SK-N-SH (cell line): ENCODE data around the gene CCDC179. TPM values are rescaled to one million over a fixed set of nuclear protein-coding genes. Genes with fewer than 3 reads are reported as not detected.

ENCODE experiments used
- CTCF ChIA-PET: fragments of 300-600, 350-600 bp; formaldehyde crosslinking; extraction: SDS; loops from one replicate; lab custom pipeline; 2021; lab: Yijun Ruan, JAX
- POLR2A ChIA-PET: fragments of 350-600 bp; sonication (Branson Sonifier 250); formaldehyde crosslinking; extraction: SDS; loops from one replicate; lab custom pipeline; 2020; ENCODE audit warnings: antibody characterized with exemption, inconsistent platforms; lab: Yijun Ruan, JAX
- DNase-seq: peaks from one replicate; pipeline ENCODE4 v3.0.0; 2012
- H2AFZ ChIP-seq: fragments of 200-600 bp; sonication (generic); 2 replicates; pipeline ENCODE4 v1.8.1; 2016; ENCODE audit warnings: antibody characterized with exemption, mild to moderate bottlenecking, low read depth
- H3F3A ChIP-seq: fragments of 200-600 bp; sonication (generic); replicated peaks from 2 replicates; pipeline ENCODE3; 2016; ENCODE audit warnings: antibody characterized with exemption, mild to moderate bottlenecking; ENCODE audit not compliant: insufficient read depth
- H3K27ac ChIP-seq, 2 experiments: fragments of 200-500 bp in 1 of 2; fragments of 200-600 bp in 1 of 2; sonication (Bioruptor generic) in 1 of 2; sonication (generic), shearing (Covaris generic) in 1 of 2; 2 replicates each; pipeline versions ENCODE4 v1.5.1 to v1.6.1; 2014 to 2016; ENCODE audit warnings: low read depth in 2 of 2, inconsistent platforms in 1 of 2, low read length in 1 of 2, mild to moderate bottlenecking in 1 of 2, mixed read lengths in 1 of 2
- H3K27me3 ChIP-seq: fragments of 200-600 bp; sonication (generic), shearing (Covaris generic); 2 replicates; pipeline ENCODE4 v1.6.1; 2016; ENCODE audit warnings: mixed run types; ENCODE audit not compliant: insufficient read depth
- H3K36me3 ChIP-seq, 2 experiments: fragments of 200-500 bp in 1 of 2; fragments of 200-600 bp in 1 of 2; sonication (Bioruptor generic) in 1 of 2; sonication (generic) in 1 of 2; replicated peaks in 1 of 2; 2 replicates each; pipeline versions ENCODE3 to v1.5.1; 2014 to 2016; ENCODE audit warnings: low read length in 1 of 2, mild to moderate bottlenecking in 1 of 2; ENCODE audit not compliant: insufficient read depth in 2 of 2, control insufficient read depth in 1 of 2
- H3K4me1 ChIP-seq, 2 experiments: fragments of 200-500 bp in 1 of 2; fragments of 200-600 bp in 1 of 2; sonication (Bioruptor generic) in 1 of 2; sonication (generic), shearing (Covaris generic) in 1 of 2; 2 replicates each; pipeline versions ENCODE4 v1.5.1 to v1.6.1; 2014 to 2016; ENCODE audit warnings: low read depth in 1 of 2, low read length in 1 of 2, mixed run types in 1 of 2; ENCODE audit not compliant: insufficient read depth in 2 of 2, control insufficient read depth in 1 of 2
- H3K4me2 ChIP-seq: fragments of 200-600 bp; sonication (generic), shearing (Covaris generic); 2 replicates; pipeline ENCODE4 v1.6.1; 2017; ENCODE audit warnings: mixed run types
- H3K4me3 ChIP-seq, 2 experiments: fragments of 200-500 bp in 1 of 2; fragments of 200-600 bp in 1 of 2; sonication (Bioruptor generic) in 1 of 2; sonication (generic), shearing (Covaris generic) in 1 of 2; 2 replicates each; pipeline versions ENCODE4 v1.5.1 to v1.8.1; 2014 to 2016; ENCODE audit warnings: low read depth in 2 of 2, inconsistent platforms in 1 of 2, low read length in 1 of 2, mild to moderate bottlenecking in 1 of 2, mixed read lengths in 1 of 2, moderate library complexity in 1 of 2
- H3K79me2 ChIP-seq: fragments of 200-600 bp; sonication (generic); 2 replicates; pipeline ENCODE4 v1.8.1; 2017; ENCODE audit warnings: mild to moderate bottlenecking; ENCODE audit not compliant: insufficient read depth
- H3K9ac ChIP-seq: fragments of 200-600 bp; sonication (generic); 2 replicates; pipeline ENCODE4 v1.6.1; 2017; ENCODE audit warnings: mixed run types
- H3K9me2 ChIP-seq: fragments of 200-600 bp; sonication (generic); 2 replicates; pipeline ENCODE4 v1.6.1; 2017; ENCODE audit warnings: mixed run types
- H3K9me3 ChIP-seq: fragments of 200-600 bp; sonication (generic); 2 replicates; pipeline ENCODE4 v1.6.1; 2017; ENCODE audit warnings: mixed run types, mild to moderate bottlenecking, moderate library complexity
- H4K20me1 ChIP-seq: fragments of 200-600 bp; sonication (generic); 2 replicates; pipeline ENCODE4 v1.6.1; 2017; ENCODE audit warnings: mild to moderate bottlenecking, mixed run types; ENCODE audit not compliant: insufficient read depth
- EP300 ChIP-seq, 2 experiments: IDR thresholded peaks; 2 replicates each; pipeline versions ENCODE4 v1.4.0 to v1.6.1; 2012; ENCODE audit warnings: borderline replicate concordance in 1 of 2, low read depth in 1 of 2, low read length in 1 of 2
- EZH2phosphoT487 ChIP-seq: fragments of 200-600 bp; sonication (generic); IDR thresholded peaks from 2 replicates; pipeline ENCODE4 v1.6.1; 2017; ENCODE audit warnings: low read depth, mixed run types, mild to moderate bottlenecking, antibody characterized with exemption, moderate library complexity, borderline replicate concordance
- FOSL2 ChIP-seq: IDR thresholded peaks from 2 replicates; pipeline ENCODE4 v1.4.0; 2012; ENCODE audit warnings: low read depth, mild to moderate bottlenecking, moderate library complexity, borderline replicate concordance
- FOXJ3 ChIP-seq: sonication (generic); formaldehyde crosslinking; IDR thresholded peaks from 2 replicates; pipeline ENCODE4 v1.5.1; 2020; ENCODE audit warnings: mild to moderate bottlenecking, missing genetic modification reagents
- FOXM1 ChIP-seq: IDR thresholded peaks from 2 replicates; pipeline ENCODE4 v1.4.0; 2012; ENCODE audit warnings: low read depth, mild to moderate bottlenecking
- GABPA ChIP-seq: IDR thresholded peaks from 2 replicates; pipeline ENCODE4 v1.4.0; 2012; ENCODE audit warnings: low read depth, mild to moderate bottlenecking
- GATA2 ChIP-seq: sonication (generic); formaldehyde crosslinking; IDR thresholded peaks from 2 replicates; pipeline ENCODE4 v1.5.0; 2020; ENCODE audit warnings: mild to moderate bottlenecking, missing genetic modification reagents
- JUND ChIP-seq: IDR thresholded peaks from 2 replicates; pipeline ENCODE4 v1.4.0; 2012
- MEF2A ChIP-seq: IDR thresholded peaks from 2 replicates; pipeline ENCODE4 v1.4.0; 2012; ENCODE audit warnings: low read depth, borderline replicate concordance
- MXI1 ChIP-seq: IDR thresholded peaks from 2 replicates; pipeline ENCODE4 v1.6.1; 2012; ENCODE audit warnings: mild to moderate bottlenecking, low read depth, low read length, improper control_type of control experiment
- NFIC ChIP-seq: IDR thresholded peaks from 2 replicates; pipeline ENCODE4 v1.4.0; 2012; ENCODE audit warnings: borderline replicate concordance
- POLR2AphosphoS5 ChIP-seq: IDR thresholded peaks from 2 replicates; pipeline ENCODE4 v1.6.1; 2012; ENCODE audit warnings: low read depth, low read length
- RAD21 ChIP-seq: IDR thresholded peaks from 2 replicates; pipeline ENCODE4 v1.6.1; 2012; ENCODE audit warnings: mild to moderate bottlenecking, low read length
- RCOR1 ChIP-seq: fragments of 150-350 bp; IDR thresholded peaks from 2 replicates; pipeline ENCODE4 v1.6.1; 2017; ENCODE audit warnings: antibody characterized with exemption, low read length
- RXRA ChIP-seq: IDR thresholded peaks from 2 replicates; pipeline ENCODE4 v1.4.0; 2012; ENCODE audit warnings: low read depth, mild to moderate bottlenecking, borderline replicate concordance
- SIN3A ChIP-seq: IDR thresholded peaks from 2 replicates; pipeline ENCODE4 v1.6.1; 2012; ENCODE audit warnings: low read depth, mild to moderate bottlenecking, low read length, moderate library complexity, borderline replicate concordance
- SMC3 ChIP-seq: IDR thresholded peaks from 2 replicates; pipeline ENCODE4 v1.6.1; 2012; ENCODE audit warnings: low read depth, low read length, improper control_type of control experiment
- TAF1 ChIP-seq: IDR thresholded peaks from 2 replicates; pipeline ENCODE4 v1.6.1; 2012; ENCODE audit warnings: low read depth, mild to moderate bottlenecking, low read length, moderate library complexity, borderline replicate concordance
- TCF12 ChIP-seq: IDR thresholded peaks from 2 replicates; pipeline ENCODE4 v1.4.0; 2012
- TEAD4 ChIP-seq: IDR thresholded peaks from 2 replicates; pipeline ENCODE4 v1.4.0; 2012; ENCODE audit warnings: mild to moderate bottlenecking, borderline replicate concordance; ENCODE audit not compliant: insufficient read depth
- WGBS: methylation state at CpG from one replicate; pipeline ENCODE4 v1.1.6; 2017; ENCODE audit warnings: low lambda C conversion rate; 5-methylcytosine and 5-hydroxymethylcytosine counted together
- polyA plus RNA-seq, 3 experiments: library from polyadenylated mRNA; depleted of rRNA; stranded (reverse); fragments of >200 nt; gene quantifications; 2 replicates each; pipeline ENCODE4 v1.2.3, GENCODE V29; 2012
- TF ChIP-seq, protein P1 (sequence below): IDR thresholded peaks from 2 replicates; pipeline ENCODE4 v1.4.0; 2012; ENCODE audit warnings: low read depth
- TF ChIP-seq, protein P2 (sequence below): fragments of 150-350 bp; IDR thresholded peaks from 2 replicates; pipeline ENCODE4 v1.6.1; 2016; ENCODE audit warnings: mild to moderate bottlenecking, low read depth, low read length
- TF ChIP-seq, protein P3 (sequence below): IDR thresholded peaks from 2 replicates; pipeline ENCODE4; 2012
- TF ChIP-seq, protein P4 (sequence below): fragments of 200-600 bp; sonication (generic); IDR thresholded peaks from 2 replicates; pipeline ENCODE4 v1.6.1; 2017; ENCODE audit warnings: antibody characterized with exemption, mild to moderate bottlenecking, moderate library complexity
- TF ChIP-seq, protein P5 (sequence below): IDR thresholded peaks from 2 replicates; pipeline ENCODE4 v1.4.0; 2012; ENCODE audit warnings: low read depth, borderline replicate concordance

The CCDC179 gene
- polyA plus RNA-seq, 1 of the 3 experiments (the other 2 are of a cell fraction): not detected

GRCh38 chr11:22829231-22830081 lies 30.8 kb downstream of the CCDC179 start, which contains the start of gene SVIP:
Gene SVIP (minus strand): TSS chr11:22829801. CDS start chr11:22829748, 53 bp downstream.
- Histone ChIP-seq H3K36me3 (peaks cover 22 to 27% of the 10 kb centered on the region in 2 experiments), H4K20me1 (no peaks in the 10 kb centered on the region), H3F3A (no peaks in the 10 kb centered on the region), H3K79me2 (peaks cover 7% of the 10 kb centered on the region), H3K4me1 (peaks cover 0 to 7% of the 10 kb centered on the region in 2 experiments; a peak in 2 of 4 replicates), H3K9me2 (no peaks in the 10 kb centered on the region), H3K4me2 (peak within 1 kb of the TSS; percentile 74), H3K9ac (peak within 1 kb of the TSS; percentile 78), H2AFZ (peak within 1 kb of the TSS; percentile 77), H3K4me3 (peak within 1 kb of the TSS; percentile 83 to 96), H3K27me3 (no peaks in the 10 kb centered on the region), H3K9me3 (no peaks in the 10 kb centered on the region), H3K27ac (peak within 1 kb of the TSS; percentile 51 to 79)
- peak; percentile 94 for DNase-seq
- 1% methylated on average over 48 of the region's 79 CpGs for WGBS
- POLR2A ChIA-PET: no interaction called here
- CTCF ChIA-PET: interaction anchor here (0.6 to 1.5 kb wide), 14 partner anchors 9 to 911 kb away, joined by 3 to 9 read pairs (median 4); no protein-coding TSS in a partner anchor
- no peak for TF ChIP-seq TAF1
- TF ChIP-seq RCOR1: peak; percentile 78
- no peak for TF ChIP-seq EP300 (IDR thresholded peaks at IDR 0.05; ENCODE audit: borderline replicate concordance in 1 of 2, low read depth in 1 of 2, low read length in 1 of 2)
- TF ChIP-seq GABPA: peak; percentile 70
- no peak for TF ChIP-seq GATA2
- no peak for TF ChIP-seq FOXJ3 (CRISPR knock-in tag)
- TF ChIP-seq RXRA: no peak
- TF ChIP-seq TEAD4: 0 out of 2 replicates have a peak, but pooled peaks have one; percentile 45
- peak; percentile 46; the same call in 1 of the 2 replicates for TF ChIP-seq TCF12
- TF ChIP-seq, protein P1, sequence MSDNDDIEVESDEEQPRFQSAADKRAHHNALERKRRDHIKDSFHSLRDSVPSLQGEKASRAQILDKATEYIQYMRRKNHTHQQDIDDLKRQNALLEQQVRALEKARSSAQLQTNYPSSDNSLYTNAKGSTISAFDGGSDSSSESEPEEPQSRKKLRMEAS: peak; percentile 50
- no peak for TF ChIP-seq FOXM1
- TF ChIP-seq MEF2A: no peak
- TF ChIP-seq FOSL2: no peak
- peak; percentile 12; the same call in 1 of the 2 replicates for TF ChIP-seq SMC3
- TF ChIP-seq, protein P2, sequence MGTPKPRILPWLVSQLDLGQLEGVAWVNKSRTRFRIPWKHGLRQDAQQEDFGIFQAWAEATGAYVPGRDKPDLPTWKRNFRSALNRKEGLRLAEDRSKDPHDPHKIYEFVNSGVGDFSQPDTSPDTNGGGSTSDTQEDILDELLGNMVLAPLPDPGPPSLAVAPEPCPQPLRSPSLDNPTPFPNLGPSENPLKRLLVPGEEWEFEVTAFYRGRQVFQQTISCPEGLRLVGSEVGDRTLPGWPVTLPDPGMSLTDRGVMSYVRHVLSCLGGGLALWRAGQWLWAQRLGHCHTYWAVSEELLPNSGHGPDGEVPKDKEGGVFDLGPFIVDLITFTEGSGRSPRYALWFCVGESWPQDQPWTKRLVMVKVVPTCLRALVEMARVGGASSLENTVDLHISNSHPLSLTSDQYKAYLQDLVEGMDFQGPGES: no peak
- TF ChIP-seq SIN3A: peak; percentile 65; the same call in 1 of the 2 replicates
- no peak for TF ChIP-seq EZH2phosphoT487
- no peak for TF ChIP-seq JUND
- TF ChIP-seq, protein P3, sequence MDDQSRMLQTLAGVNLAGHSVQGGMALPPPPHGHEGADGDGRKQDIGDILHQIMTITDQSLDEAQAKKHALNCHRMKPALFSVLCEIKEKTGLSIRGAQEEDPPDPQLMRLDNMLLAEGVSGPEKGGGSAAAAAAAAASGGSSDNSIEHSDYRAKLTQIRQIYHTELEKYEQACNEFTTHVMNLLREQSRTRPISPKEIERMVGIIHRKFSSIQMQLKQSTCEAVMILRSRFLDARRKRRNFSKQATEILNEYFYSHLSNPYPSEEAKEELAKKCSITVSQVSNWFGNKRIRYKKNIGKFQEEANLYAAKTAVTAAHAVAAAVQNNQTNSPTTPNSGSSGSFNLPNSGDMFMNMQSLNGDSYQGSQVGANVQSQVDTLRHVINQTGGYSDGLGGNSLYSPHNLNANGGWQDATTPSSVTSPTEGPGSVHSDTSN: no peak
- peak; percentile 86 for TF ChIP-seq NFIC
- peak; percentile 68 for TF ChIP-seq MXI1
- TF ChIP-seq RAD21: peak; percentile 50
- TF ChIP-seq, protein P4, sequence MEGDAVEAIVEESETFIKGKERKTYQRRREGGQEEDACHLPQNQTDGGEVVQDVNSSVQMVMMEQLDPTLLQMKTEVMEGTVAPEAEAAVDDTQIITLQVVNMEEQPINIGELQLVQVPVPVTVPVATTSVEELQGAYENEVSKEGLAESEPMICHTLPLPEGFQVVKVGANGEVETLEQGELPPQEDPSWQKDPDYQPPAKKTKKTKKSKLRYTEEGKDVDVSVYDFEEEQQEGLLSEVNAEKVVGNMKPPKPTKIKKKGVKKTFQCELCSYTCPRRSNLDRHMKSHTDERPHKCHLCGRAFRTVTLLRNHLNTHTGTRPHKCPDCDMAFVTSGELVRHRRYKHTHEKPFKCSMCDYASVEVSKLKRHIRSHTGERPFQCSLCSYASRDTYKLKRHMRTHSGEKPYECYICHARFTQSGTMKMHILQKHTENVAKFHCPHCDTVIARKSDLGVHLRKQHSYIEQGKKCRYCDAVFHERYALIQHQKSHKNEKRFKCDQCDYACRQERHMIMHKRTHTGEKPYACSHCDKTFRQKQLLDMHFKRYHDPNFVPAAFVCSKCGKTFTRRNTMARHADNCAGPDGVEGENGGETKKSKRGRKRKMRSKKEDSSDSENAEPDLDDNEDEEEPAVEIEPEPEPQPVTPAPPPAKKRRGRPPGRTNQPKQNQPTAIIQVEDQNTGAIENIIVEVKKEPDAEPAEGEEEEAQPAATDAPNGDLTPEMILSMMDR: peak; percentile 68
- TF ChIP-seq, protein P5, sequence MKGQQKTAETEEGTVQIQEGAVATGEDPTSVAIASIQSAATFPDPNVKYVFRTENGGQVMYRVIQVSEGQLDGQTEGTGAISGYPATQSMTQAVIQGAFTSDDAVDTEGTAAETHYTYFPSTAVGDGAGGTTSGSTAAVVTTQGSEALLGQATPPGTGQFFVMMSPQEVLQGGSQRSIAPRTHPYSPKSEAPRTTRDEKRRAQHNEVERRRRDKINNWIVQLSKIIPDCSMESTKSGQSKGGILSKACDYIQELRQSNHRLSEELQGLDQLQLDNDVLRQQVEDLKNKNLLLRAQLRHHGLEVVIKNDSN: no peak
- no peak; the same call in 1 of the 2 replicates for TF ChIP-seq POLR2AphosphoS5
